ENCODE data around the gene DHRS3.

GRCh38 chr1:12644237-12644636, 26.2 kb upstream of the DHRS3 start:
- TF ChIP-seq POLR2A (IDR thresholded peaks at IDR 0.05; ENCODE audit: insufficient read depth in 1 of 2, low read depth in 2 of 2, low read length in 2 of 2): no peak
- TF ChIP-seq SMC3 (IDR thresholded peaks at IDR 0.05; ENCODE audit: low read length): no peak
- no peak for TF ChIP-seq POLR2AphosphoS5 (IDR thresholded peaks at IDR 0.05; ENCODE audit: low read depth, low read length)
- no peak for TF ChIP-seq EZH2 (conservative IDR thresholded peaks at IDR 0.05; ENCODE audit: low read depth, low read length)
- no peak for TF ChIP-seq CTCF (CRISPR knock-in tag; IDR thresholded peaks at IDR 0.05)
- TF ChIP-seq HMGA1 (CRISPR knock-in tag; conservative IDR thresholded peaks at IDR 0.05): no peak
- no peak for TF ChIP-seq CHD4 (IDR thresholded peaks at IDR 0.05; ENCODE audit: borderline replicate concordance, low read length)
- TF ChIP-seq BATF2 (CRISPR knock-in tag; IDR thresholded peaks at IDR 0.05): no peak
- no peak for TF ChIP-seq ZNF558 (CRISPR knock-in tag; IDR thresholded peaks at IDR 0.05; ENCODE audit: borderline replicate concordance)
- no peak for TF ChIP-seq ZNF317 (CRISPR knock-in tag; IDR thresholded peaks at IDR 0.05)
- TF ChIP-seq CCAR2 (optimal IDR thresholded peaks at IDR 0.05; ENCODE audit: low read depth, low read length): no peak
- no peak for TF ChIP-seq TCF12 (IDR thresholded peaks at IDR 0.05)
- no peak for TF ChIP-seq TCF12 (CRISPR knock-in tag; IDR thresholded peaks at IDR 0.05)
